Spinal cord (tissue), 10 donors: ENCODE measurements around the gene LDLRAD1. TPM values are rescaled to one million over a fixed set of nuclear protein-coding genes. Genes with fewer than 3 reads are reported as not detected.
"Not testable (repeated sequence)": the region's sequence is repeated elsewhere in the genome, so short reads cannot be mapped to it uniquely, and the experiment has no call there.

Experiments
- DNase-seq, 6 donors: peaks; one replicate each; pipeline versions ENCODE4 v3.0.0 to v3.0.0-alpha.2; 2013 to 2015; ENCODE audit warnings: low spot score in 6 of 6, low read depth in 4 of 6
- H3K27ac ChIP-seq: one replicate; pipeline ENCODE4 v1.5.1; 2013; ENCODE audit warnings: low read depth, low read length, control low read depth
- H3K27me3 ChIP-seq: one replicate; pipeline ENCODE4 v1.6.1; 2013; ENCODE audit warnings: low read length; ENCODE audit not compliant: control insufficient read depth, insufficient read depth
- H3K36me3 ChIP-seq: one replicate; pipeline ENCODE4 v1.6.1; 2013; ENCODE audit warnings: low read length; ENCODE audit not compliant: control insufficient read depth, insufficient read depth
- H3K4me1 ChIP-seq: one replicate; pipeline ENCODE4 v1.6.1; 2013; ENCODE audit warnings: low read length; ENCODE audit not compliant: control insufficient read depth, insufficient read depth
- H3K4me3 ChIP-seq: one replicate; pipeline ENCODE4 v1.5.1; 2013; ENCODE audit warnings: low read depth, low read length, control low read depth
- H3K9me3 ChIP-seq: one replicate; pipeline ENCODE4 v1.6.1; 2013; ENCODE audit warnings: low read length; ENCODE audit not compliant: control insufficient read depth, insufficient read depth
- WGBS: methylation state at CpG from one replicate; pipeline ENCODE4 v1.1.5; 2013; ENCODE audit warnings: missing lambda C conversion rate; ENCODE audit not compliant: insufficient coverage; 5-methylcytosine and 5-hydroxymethylcytosine counted together
- polyA plus RNA-seq, 2 donors: library from polyadenylated mRNA; unstranded; fragments of 120-200 nt; gene quantifications; one replicate each; pipeline ENCODE4 v1.2.1, GENCODE V29; 2013; ENCODE audit not compliant: insufficient read length in 2 of 2
- total RNA-seq, 2 donors: library from RNA; depleted of rRNA in 1 of 2; stranded (reverse); fragments of 120-200 nt in 1 of 2; fragments of >200 nt in 1 of 2; gene quantifications; one replicate each; pipeline versions ENCODE4 v1.2.3 to v1.2.4, GENCODE V29; 2013 to 2014
- donor health status: healthy.

LDLRAD1 gene
- total and polyA plus RNA-seq, 4 donors = not detected

GRCh38 chr1:54047384-54048305 lies 29.7 kb upstream of the LDLRAD1 start:
- peaks cover 12% of the 10 kb centered on the region for H3K36me3 ChIP-seq
- no peaks in the 10 kb centered on the region for H3K27me3 ChIP-seq
- no peak for DNase-seq
- no peak overlapping the region for H3K4me3 ChIP-seq
- H3K9me3 ChIP-seq = no peaks in the 10 kb centered on the region
- WGBS = no CpG with 5 or more reads among the region's 5 CpGs
- no peak overlapping the region for H3K27ac ChIP-seq
- H3K4me1 ChIP-seq = peaks cover 11% of the 10 kb centered on the region

GRCh38 chr1:54046671-54047383 lies 28.8 kb upstream of the LDLRAD1 start:
- H3K9me3 ChIP-seq = no peaks in the 10 kb centered on the region
- peaks cover 11% of the 10 kb centered on the region for H3K4me1 ChIP-seq
- DNase-seq = no peak
- H3K36me3 ChIP-seq = peaks cover 12% of the 10 kb centered on the region
- H3K4me3 ChIP-seq = no peak overlapping the region
- H3K27me3 ChIP-seq = no peaks in the 10 kb centered on the region
- H3K27ac ChIP-seq = no peak overlapping the region
- WGBS = 81% methylated on average over 2 of the region's 7 CpGs

- peak in 1 of 6 donors; percentile 53 for DNase-seq
- Histone ChIP-seq H3K27ac (no peak overlapping the region), H3K4me1 (peaks cover 5% of the 10 kb centered on the region), H3K27me3 (no peaks in the 10 kb centered on the region), H3K9me3 (no peaks in the 10 kb centered on the region), H3K36me3 (peaks cover 7% of the 10 kb centered on the region), H3K4me3 (no peak overlapping the region)
- no CpG with 5 or more reads among the region's 2 CpGs for WGBS
Observed at GRCh38 chr1:54045496-54045895, 27.5 kb upstream of the LDLRAD1 start.

- H3K4me3 ChIP-seq = no peak overlapping the region
- H3K9me3 ChIP-seq = no peaks in the 10 kb centered on the region
- no peaks in the 10 kb centered on the region for H3K4me1 ChIP-seq
- no peak for DNase-seq
- H3K36me3 ChIP-seq = peaks cover 14% of the 10 kb centered on the region
- H3K27ac ChIP-seq = no peak overlapping the region
- WGBS = no CpG with 5 or more reads among the region's 1 CpG
- H3K27me3 ChIP-seq = no peaks in the 10 kb centered on the region
Observed at GRCh38 chr1:54041806-54042205, 23.8 kb upstream of the LDLRAD1 start.

GRCh38 chr1:54037476-54037875 lies 19.5 kb upstream of the LDLRAD1 start:
- DNase-seq = no peak
- peaks cover 35% of the 10 kb centered on the region for H3K36me3 ChIP-seq
- H3K27ac ChIP-seq = no peak overlapping the region
- no peaks in the 10 kb centered on the region for H3K9me3 ChIP-seq
- no peak overlapping the region for H3K4me3 ChIP-seq
- no peaks in the 10 kb centered on the region for H3K27me3 ChIP-seq
- H3K4me1 ChIP-seq = no peaks in the 10 kb centered on the region

- Histone ChIP-seq H3K4me3 (no peak overlapping the region), H3K4me1 (no peaks in the 10 kb centered on the region), H3K27me3 (no peaks in the 10 kb centered on the region), H3K27ac (no peak overlapping the region), H3K9me3 (no peaks in the 10 kb centered on the region), H3K36me3 (peaks cover 13% of the 10 kb centered on the region)
- 73% methylated on average over 2 of the region's 3 CpGs for WGBS
- DNase-seq = no peak
Observed at GRCh38 chr1:54028306-54029251, 10.6 kb upstream of the LDLRAD1 start.

GRCh38 chr1:54027848-54028247 lies 9.9 kb upstream of the LDLRAD1 start:
- DNase-seq = peak in 1 of 6 donors; percentile 2
- Histone ChIP-seq H3K27ac (no peak overlapping the region), H3K4me3 (no peak overlapping the region), H3K4me1 (no peaks in the 10 kb centered on the region), H3K27me3 (no peaks in the 10 kb centered on the region), H3K36me3 (peaks cover 6% of the 10 kb centered on the region), H3K9me3 (no peaks in the 10 kb centered on the region)
- WGBS = 78% methylated on average over 4 of the region's 5 CpGs

- H3K36me3 ChIP-seq, DNase-seq, H3K4me1 ChIP-seq, H3K4me3 ChIP-seq, H3K27me3 ChIP-seq, H3K27ac ChIP-seq, H3K9me3 ChIP-seq: not testable (repeated sequence)
- WGBS = no CpG with 5 or more reads among the region's 1 CpG
Observed at GRCh38 chr1:54024811-54025210, 6.8 kb upstream of the LDLRAD1 start.

- H3K36me3 ChIP-seq = no peaks in the 10 kb centered on the region
- no peaks in the 10 kb centered on the region for H3K9me3 ChIP-seq
- no peaks in the 10 kb centered on the region for H3K4me1 ChIP-seq
- DNase-seq = no peak
- WGBS = no CpG with 5 or more reads among the region's 2 CpGs
- no peaks in the 10 kb centered on the region for H3K27me3 ChIP-seq
- H3K27ac ChIP-seq = no peak overlapping the region
- no peak overlapping the region for H3K4me3 ChIP-seq
Observed at GRCh38 chr1:54024358-54024757, 6.4 kb upstream of the LDLRAD1 start.
